BJ (cell line): Measurements from ENCODE around the gene CCDC126. TPM values are rescaled to one million over a fixed set of nuclear protein-coding genes. Genes with fewer than 3 reads are reported as not detected.

Source experiments
- CTCF ChIA-PET: fragments of 350-600 bp; formaldehyde crosslinking; extraction: SDS; loops from one replicate; lab custom pipeline; 2021; ENCODE audit warnings: antibody characterized with exemption, inconsistent platforms; lab: Yijun Ruan, JAX
- POLR2A ChIA-PET: fragments of 300-600 bp; sonication (Branson Sonifier 250); formaldehyde crosslinking; extraction: SDS; loops from one replicate; lab custom pipeline; 2021; ENCODE audit warnings: antibody characterized with exemption; lab: Charles Lee
- DNase-seq: peaks from one replicate; pipeline ENCODE4 v3.0.0-alpha.2; 2011; ENCODE audit warnings: low read depth
- H3K27me3 ChIP-seq: 2 replicates; pipeline ENCODE4 v1.6.0; 2011; ENCODE audit warnings: low read length; ENCODE audit not compliant: control insufficient read depth, insufficient read depth
- H3K36me3 ChIP-seq: 2 replicates; pipeline ENCODE4 v1.5.1; 2011; ENCODE audit warnings: low read length; ENCODE audit not compliant: control insufficient read depth, insufficient read depth
- H3K4me3 ChIP-seq: 2 replicates; pipeline ENCODE4 v1.5.1; 2011; ENCODE audit warnings: low read depth, mild to moderate bottlenecking, control low read depth, low read length
- polyA plus RNA-seq: library from polyadenylated mRNA; depleted of rRNA; stranded (reverse); fragments of >200 nt; gene quantifications from 2 replicates; pipeline ENCODE4 v1.2.3, GENCODE V29; 2011
- TF ChIP-seq, protein P1 (sequence below): IDR thresholded peaks from 2 replicates; pipeline ENCODE4 v1.5.1; 2011; ENCODE audit warnings: low read depth, mild to moderate bottlenecking, control low read depth, inconsistent platforms, low read length, moderate library complexity; ENCODE audit not compliant: insufficient read depth

CCDC126 gene
- polyA plus RNA-seq, 1 experiment, result 2.4 TPM

DNA sequence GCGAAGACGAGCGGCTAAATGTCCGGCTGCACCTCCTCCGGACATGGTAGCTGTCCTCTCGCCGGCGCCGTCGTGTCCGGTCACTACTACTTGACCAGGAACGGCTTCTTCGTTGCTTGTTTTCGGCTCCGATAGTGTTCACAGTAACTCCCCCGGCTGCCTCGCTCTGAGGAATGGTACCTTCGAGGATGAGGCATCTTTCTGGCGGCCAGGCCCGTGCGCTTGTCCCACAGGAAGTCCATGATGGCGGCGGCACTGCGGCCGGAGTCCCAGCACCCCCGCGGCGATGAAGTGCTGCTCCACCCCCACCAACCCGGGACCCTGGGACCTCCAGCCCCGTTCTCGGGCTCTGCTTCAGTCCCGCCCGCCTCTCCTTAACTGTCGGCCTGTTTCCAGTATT is 11.0 kb upstream of the CCDC126 start:
- TF ChIP-seq, protein P1, sequence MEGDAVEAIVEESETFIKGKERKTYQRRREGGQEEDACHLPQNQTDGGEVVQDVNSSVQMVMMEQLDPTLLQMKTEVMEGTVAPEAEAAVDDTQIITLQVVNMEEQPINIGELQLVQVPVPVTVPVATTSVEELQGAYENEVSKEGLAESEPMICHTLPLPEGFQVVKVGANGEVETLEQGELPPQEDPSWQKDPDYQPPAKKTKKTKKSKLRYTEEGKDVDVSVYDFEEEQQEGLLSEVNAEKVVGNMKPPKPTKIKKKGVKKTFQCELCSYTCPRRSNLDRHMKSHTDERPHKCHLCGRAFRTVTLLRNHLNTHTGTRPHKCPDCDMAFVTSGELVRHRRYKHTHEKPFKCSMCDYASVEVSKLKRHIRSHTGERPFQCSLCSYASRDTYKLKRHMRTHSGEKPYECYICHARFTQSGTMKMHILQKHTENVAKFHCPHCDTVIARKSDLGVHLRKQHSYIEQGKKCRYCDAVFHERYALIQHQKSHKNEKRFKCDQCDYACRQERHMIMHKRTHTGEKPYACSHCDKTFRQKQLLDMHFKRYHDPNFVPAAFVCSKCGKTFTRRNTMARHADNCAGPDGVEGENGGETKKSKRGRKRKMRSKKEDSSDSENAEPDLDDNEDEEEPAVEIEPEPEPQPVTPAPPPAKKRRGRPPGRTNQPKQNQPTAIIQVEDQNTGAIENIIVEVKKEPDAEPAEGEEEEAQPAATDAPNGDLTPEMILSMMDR, result no peak
- no peak overlapping the region for H3K4me3 ChIP-seq
- CTCF ChIA-PET, result interaction anchor here (0.6 to 1.9 kb wide), 2 partner anchors 9 to 15 kb away, joined by 3 to 4 read pairs; no protein-coding TSS in a partner anchor
- no peaks in the 10 kb centered on the region for H3K36me3 ChIP-seq
- no peaks in the 10 kb centered on the region for H3K27me3 ChIP-seq
- POLR2A ChIA-PET, result no interaction called here
- DNase-seq, result no peak

DNA sequence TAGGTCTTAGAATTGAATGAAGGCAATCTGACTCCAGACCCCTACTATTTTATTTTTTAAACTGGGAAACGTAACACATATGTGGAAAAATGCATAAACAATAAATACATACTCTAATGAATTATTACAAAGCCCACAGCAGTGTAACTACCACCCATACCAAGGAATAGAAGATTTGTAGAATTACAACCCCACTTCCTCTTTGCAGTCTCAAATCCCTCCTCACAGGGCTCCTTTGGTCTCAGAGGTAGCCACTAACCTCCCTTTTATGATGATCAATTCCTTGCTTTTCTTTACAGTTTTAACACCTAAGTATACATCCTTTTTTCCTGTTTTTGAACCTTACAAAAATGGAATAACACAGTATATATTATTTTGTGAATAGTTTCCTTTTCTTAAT is 6.7 kb upstream of the CCDC126 start:
- TF ChIP-seq, protein P1, result no peak
- Histone ChIP-seq H3K4me3 (no peak overlapping the region), H3K36me3 (no peaks in the 10 kb centered on the region), H3K27me3 (no peaks in the 10 kb centered on the region)
- DNase-seq, result no peak
- CTCF ChIA-PET, result interaction anchor here (0.7 kb wide), 1 partner anchor 225 kb away, joined by 3 read pairs; no protein-coding TSS in a partner anchor
- POLR2A ChIA-PET, result no interaction called here

DNA sequence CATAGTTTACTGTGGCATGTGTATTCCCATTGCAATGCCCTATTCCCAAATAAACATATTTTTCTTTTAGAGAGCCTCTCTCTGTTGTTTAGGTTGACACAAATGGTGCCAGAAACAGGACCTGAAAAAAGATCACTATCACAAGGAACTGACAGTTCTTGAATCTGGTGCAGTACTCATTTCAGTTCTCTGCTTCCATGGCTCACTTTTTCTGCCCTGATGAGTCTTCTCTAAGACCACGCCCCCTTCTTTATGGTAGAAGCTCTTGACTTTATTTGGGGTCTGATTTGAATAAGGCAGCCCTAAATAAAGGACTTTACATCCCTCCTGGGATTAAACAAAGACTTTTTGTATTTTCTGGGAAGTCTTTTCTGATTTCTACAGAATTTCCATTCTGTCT is 3.5 kb upstream of the CCDC126 start:
- no peaks in the 10 kb centered on the region for H3K36me3 ChIP-seq
- ChIA-PET CTCF (no interaction called here), POLR2A (no interaction called here)
- no peak overlapping the region for H3K4me3 ChIP-seq
- 0 out of 2 replicates have a peak, but pooled peaks cover 2% of the 10 kb centered on the region for H3K27me3 ChIP-seq
- TF ChIP-seq, protein P1, result no peak
- DNase-seq, result no peak

DNA sequence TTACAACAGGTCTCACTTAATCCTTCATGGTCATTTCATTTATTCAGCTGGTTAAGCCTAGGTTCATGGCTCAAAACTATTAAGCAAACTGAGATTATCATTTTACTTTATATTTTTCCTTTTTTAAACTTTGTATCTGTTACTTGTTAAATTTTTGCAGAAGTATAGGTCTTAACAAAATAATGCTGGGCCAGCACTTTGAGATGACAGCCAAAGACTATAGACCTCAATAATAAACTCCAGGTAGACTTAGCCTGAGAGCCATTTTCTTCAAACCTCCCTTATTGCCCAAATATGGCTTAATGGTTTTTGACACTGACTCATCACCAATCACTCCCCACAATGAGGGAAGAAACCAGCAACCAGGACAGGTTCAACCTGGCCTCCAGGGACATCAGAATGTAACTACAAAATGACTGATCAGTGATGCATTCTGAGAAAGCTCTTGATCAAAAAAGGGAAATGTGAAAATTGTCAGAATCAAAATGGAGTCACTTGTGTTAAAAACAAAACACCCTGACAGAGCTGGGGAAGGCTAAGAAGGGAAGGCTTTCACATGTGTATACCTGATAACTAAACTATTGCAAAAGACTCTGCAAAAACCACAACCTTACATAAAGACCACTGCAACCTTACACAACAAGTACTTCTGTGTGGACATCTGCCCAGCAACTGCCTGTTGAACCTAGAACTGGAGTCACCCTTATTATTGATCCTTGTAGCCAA is 2.1 kb upstream of the CCDC126 start:
- Histone ChIP-seq H3K4me3 (no peak overlapping the region), H3K36me3 (no peaks in the 10 kb centered on the region), H3K27me3 (0 out of 2 replicates have a peak, but pooled peaks cover 2% of the 10 kb centered on the region)
- ChIA-PET CTCF (interaction anchor here (1.0 kb wide), 1 partner anchor 9 kb away, joined by 4 read pairs; no protein-coding TSS in a partner anchor), POLR2A (no interaction called here)
- DNase-seq, result no peak
- TF ChIP-seq, protein P1, result no peak

DNA sequence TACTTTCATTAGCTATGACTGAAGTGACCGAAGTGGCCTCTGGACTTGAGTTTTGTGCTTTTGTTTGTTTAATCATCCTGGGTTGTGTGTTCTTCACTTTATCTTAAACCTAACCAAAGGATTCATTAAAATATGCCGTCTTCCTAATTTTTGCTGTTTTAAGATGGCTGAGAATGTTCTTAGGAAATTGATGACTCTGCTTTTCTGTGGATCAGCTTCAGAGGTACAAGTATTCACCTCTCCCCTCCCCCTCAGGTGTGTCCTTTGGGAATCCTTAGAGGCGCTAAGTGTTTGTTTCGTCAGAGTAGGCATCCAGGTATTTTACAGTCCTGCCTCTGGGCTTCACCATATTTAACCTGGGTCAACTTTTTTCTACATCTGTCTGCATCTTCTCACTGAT is 1.1 kb downstream of the CCDC126 start:
- TF ChIP-seq, protein P1, result no peak
- Histone ChIP-seq H3K27me3 (0 out of 2 replicates have a peak, but pooled peaks cover 2% of the 10 kb centered on the region), H3K36me3 (no peaks in the 10 kb centered on the region), H3K4me3 (peak overlapping the region; percentile 76)
- CTCF ChIA-PET, result interaction anchor here (0.9 to 1.5 kb wide), 2 partner anchors 52 to 113 kb away, joined by 3 read pairs; no protein-coding TSS in a partner anchor
- DNase-seq, result no peak
- POLR2A ChIA-PET, result no interaction called here
